KMS-11 (cell line): ENCODE results near the gene C14orf93.

Source experiments
- H2AFZ ChIP-seq: fragments of 200-600 bp; sonication (generic); 2 replicates; pipeline ENCODE4 v1.6.1; 2016; ENCODE audit warnings: antibody characterized with exemption, mixed run types, low read depth
- H3K27ac ChIP-seq: fragments of 200-600 bp; sonication (generic); 2 replicates; pipeline ENCODE4 v1.6.1; 2016; ENCODE audit warnings: mild to moderate bottlenecking, mixed run types
- H3K27me3 ChIP-seq: fragments of 200-600 bp; sonication (generic); 2 replicates; pipeline ENCODE4 v1.6.1; 2017; ENCODE audit warnings: mild to moderate bottlenecking, low read depth, mixed run types, moderate library complexity; ENCODE audit not compliant: insufficient read depth
- H3K36me3 ChIP-seq: fragments of 200-600 bp; sonication (generic); 2 replicates; pipeline ENCODE4 v1.6.1; 2017; ENCODE audit warnings: mild to moderate bottlenecking, mixed run types; ENCODE audit not compliant: insufficient read depth
- H3K4me1 ChIP-seq: fragments of 200-600 bp; sonication (generic); 2 replicates; pipeline ENCODE4 v1.6.1; 2016; ENCODE audit warnings: mild to moderate bottlenecking, low read depth, mixed run types; ENCODE audit not compliant: poor library complexity, severe bottlenecking
- H3K4me2 ChIP-seq: fragments of 200-600 bp; sonication (generic); 2 replicates; pipeline ENCODE4 v1.7.0; 2016; ENCODE audit warnings: mild to moderate bottlenecking, mixed run types
- H3K4me3 ChIP-seq: fragments of 200-600 bp; sonication (generic); IDR thresholded peaks from 2 replicates; pipeline ENCODE4 v1.6.1; 2017; ENCODE audit warnings: low read depth, low read length, mixed read lengths; ENCODE audit not compliant: insufficient read depth
- H3K79me2 ChIP-seq: fragments of 200-600 bp; sonication (generic); 2 replicates; pipeline ENCODE4 v1.6.1; 2016; ENCODE audit warnings: low read depth, mixed run types; ENCODE audit not compliant: insufficient read depth
- H3K9ac ChIP-seq: fragments of 200-600 bp; sonication (generic); 2 replicates; pipeline ENCODE4 v1.6.1; 2016; ENCODE audit warnings: mild to moderate bottlenecking, mixed run types
- H4K20me1 ChIP-seq: fragments of 200-600 bp; sonication (generic); 2 replicates; pipeline ENCODE4 v1.6.1; 2016; ENCODE audit warnings: mild to moderate bottlenecking, mixed run types; ENCODE audit not compliant: insufficient read depth
- CTCF ChIP-seq: fragments of 200-600 bp; sonication (generic); conservative IDR thresholded peaks from 2 replicates; pipeline ENCODE4 v1.6.1; 2017; ENCODE audit warnings: low read depth, mild to moderate bottlenecking, antibody characterized with exemption, low read length, moderate library complexity, mixed read lengths

C14orf93 gene

GRCh38 chr14:23051141-23052057 lies 41.5 kb upstream of the C14orf93 start:
- H3K4me1 ChIP-seq: peaks cover 12% of the 10 kb centered on the region
- no peaks in the 10 kb centered on the region for H3K27me3 ChIP-seq
- H3K27ac ChIP-seq: no peak overlapping the region
- H3K4me3 ChIP-seq: no peak overlapping the region
- no peak overlapping the region for H3K9ac ChIP-seq
- TF ChIP-seq CTCF: no peak
- no peaks in the 10 kb centered on the region for H3K79me2 ChIP-seq
- H3K36me3 ChIP-seq: no peaks in the 10 kb centered on the region
- no peaks in the 10 kb centered on the region for H4K20me1 ChIP-seq
- H3K4me2 ChIP-seq: no peak overlapping the region
- H2AFZ ChIP-seq: no peak overlapping the region

- Histone ChIP-seq H3K4me1 (no peaks in the 10 kb centered on the region), H3K9ac (no peak overlapping the region), H4K20me1 (no peaks in the 10 kb centered on the region), H3K27ac (no peak overlapping the region), H3K79me2 (no peaks in the 10 kb centered on the region), H3K4me2 (no peak overlapping the region), H2AFZ (no peak overlapping the region), H3K4me3 (no peak overlapping the region), H3K36me3 (no peaks in the 10 kb centered on the region), H3K27me3 (no peaks in the 10 kb centered on the region)
- TF ChIP-seq CTCF: no peak
These were observed 39.1 kb upstream of the C14orf93 start for GRCh38 chr14:23049011-23049410.

- no peaks in the 10 kb centered on the region for H3K27me3 ChIP-seq
- no peak for TF ChIP-seq CTCF
- H3K9ac ChIP-seq: no peak overlapping the region
- no peaks in the 10 kb centered on the region for H3K4me1 ChIP-seq
- H3K79me2 ChIP-seq: no peaks in the 10 kb centered on the region
- H3K36me3 ChIP-seq: no peaks in the 10 kb centered on the region
- no peak overlapping the region for H3K4me3 ChIP-seq
- H2AFZ ChIP-seq: no peak overlapping the region
- H4K20me1 ChIP-seq: no peaks in the 10 kb centered on the region
- H3K27ac ChIP-seq: no peak overlapping the region
- no peak overlapping the region for H3K4me2 ChIP-seq
These were observed 38.1 kb upstream of the C14orf93 start for GRCh38 chr14:23047751-23048693.

GRCh38 chr14:23047034-23047634 lies 37.2 kb upstream of the C14orf93 start:
- TF ChIP-seq CTCF: no peak
- H3K4me1 ChIP-seq: no peaks in the 10 kb centered on the region

More at GRCh38 chr14:23047034-23047634, 37.2 kb upstream of the C14orf93 start:
- Histone ChIP-seq H3K4me3 (no peak overlapping the region), H3K79me2 (no peaks in the 10 kb centered on the region), H3K9ac (no peak overlapping the region), H3K4me2 (no peak overlapping the region), H2AFZ (no peak overlapping the region), H3K36me3 (no peaks in the 10 kb centered on the region), H3K27ac (no peak overlapping the region), H4K20me1 (no peaks in the 10 kb centered on the region), H3K27me3 (no peaks in the 10 kb centered on the region)
